ENCODE data around the gene BRINP1. TPM values are rescaled to one million over a fixed set of nuclear protein-coding genes. Genes with fewer than 3 reads are reported as not detected.

Gene BRINP1
- total RNA-seq, 1 donor from 2014 or later, result 11.4 TPM

DNA sequence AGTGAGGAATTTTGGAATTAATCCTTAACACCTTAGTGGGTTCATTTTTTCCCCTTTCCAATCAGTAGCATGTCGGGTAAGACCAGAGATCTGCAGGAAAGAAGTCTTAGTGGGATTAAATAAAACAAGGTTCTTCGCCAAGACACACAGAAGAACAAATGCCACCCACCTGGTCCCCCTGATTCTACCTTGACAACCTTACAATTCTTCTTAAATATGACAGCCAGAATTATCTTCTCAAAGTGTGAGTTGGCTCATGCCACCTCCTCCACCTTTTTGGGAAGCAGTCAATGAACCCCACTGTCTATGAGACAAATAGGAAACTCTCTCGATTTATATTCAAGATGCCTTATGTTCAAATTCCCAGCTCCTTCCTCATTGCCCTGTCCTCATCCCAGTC is 105.1 kb downstream of the BRINP1 start:
- TF ChIP-seq, protein P1, sequence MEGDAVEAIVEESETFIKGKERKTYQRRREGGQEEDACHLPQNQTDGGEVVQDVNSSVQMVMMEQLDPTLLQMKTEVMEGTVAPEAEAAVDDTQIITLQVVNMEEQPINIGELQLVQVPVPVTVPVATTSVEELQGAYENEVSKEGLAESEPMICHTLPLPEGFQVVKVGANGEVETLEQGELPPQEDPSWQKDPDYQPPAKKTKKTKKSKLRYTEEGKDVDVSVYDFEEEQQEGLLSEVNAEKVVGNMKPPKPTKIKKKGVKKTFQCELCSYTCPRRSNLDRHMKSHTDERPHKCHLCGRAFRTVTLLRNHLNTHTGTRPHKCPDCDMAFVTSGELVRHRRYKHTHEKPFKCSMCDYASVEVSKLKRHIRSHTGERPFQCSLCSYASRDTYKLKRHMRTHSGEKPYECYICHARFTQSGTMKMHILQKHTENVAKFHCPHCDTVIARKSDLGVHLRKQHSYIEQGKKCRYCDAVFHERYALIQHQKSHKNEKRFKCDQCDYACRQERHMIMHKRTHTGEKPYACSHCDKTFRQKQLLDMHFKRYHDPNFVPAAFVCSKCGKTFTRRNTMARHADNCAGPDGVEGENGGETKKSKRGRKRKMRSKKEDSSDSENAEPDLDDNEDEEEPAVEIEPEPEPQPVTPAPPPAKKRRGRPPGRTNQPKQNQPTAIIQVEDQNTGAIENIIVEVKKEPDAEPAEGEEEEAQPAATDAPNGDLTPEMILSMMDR (conservative IDR thresholded peaks at IDR 0.05), result no peak
- DNase-seq (ENCODE audit: extremely low spot score, unreplicated experiment), result no peak
- H3K4me1 Mint-ChIP-seq (ENCODE audit: unreplicated experiment), result peaks cover 2% of the 10 kb centered on the region
- no peak overlapping the region for H3K4me3 Mint-ChIP-seq
- H3K9me3 Mint-ChIP-seq, result no peaks in the 10 kb centered on the region
- no peaks in the 10 kb centered on the region for H3K27me3 Mint-ChIP-seq
- no peaks in the 10 kb centered on the region for H3K36me3 Mint-ChIP-seq
- H3K27ac Mint-ChIP-seq, result no peak overlapping the region

DNA sequence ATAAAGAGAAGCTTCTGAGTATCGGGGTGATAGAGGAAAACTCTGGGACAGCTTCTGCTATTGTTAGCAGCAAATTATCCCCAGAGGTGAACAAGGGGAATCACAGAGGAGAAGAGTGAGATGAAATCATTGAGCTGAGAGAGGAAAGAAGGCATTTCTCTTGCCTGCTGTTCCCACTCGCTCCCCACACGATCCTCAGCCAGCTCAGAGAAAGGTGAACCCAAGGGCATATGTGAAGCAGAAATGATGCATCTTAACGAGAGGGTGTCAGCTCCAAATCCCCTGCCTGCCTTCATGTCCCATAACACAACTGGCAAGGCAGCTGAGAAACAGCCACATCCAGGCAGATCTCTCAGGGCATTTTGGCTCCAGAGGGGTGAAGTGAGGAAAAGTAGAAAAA is 111.6 kb downstream of the BRINP1 start:
- no peaks in the 10 kb centered on the region for H3K27me3 Mint-ChIP-seq
- H3K36me3 Mint-ChIP-seq, result no peaks in the 10 kb centered on the region
- no peaks in the 10 kb centered on the region for H3K9me3 Mint-ChIP-seq
- peaks cover 5% of the 10 kb centered on the region for H3K4me1 Mint-ChIP-seq (ENCODE audit: unreplicated experiment)
- TF ChIP-seq, protein P1 (conservative IDR thresholded peaks at IDR 0.05), result no peak
- DNase-seq (ENCODE audit: extremely low spot score, unreplicated experiment), result no peak
- no peak overlapping the region for H3K27ac Mint-ChIP-seq
- H3K4me3 Mint-ChIP-seq, result no peak overlapping the region

DNA sequence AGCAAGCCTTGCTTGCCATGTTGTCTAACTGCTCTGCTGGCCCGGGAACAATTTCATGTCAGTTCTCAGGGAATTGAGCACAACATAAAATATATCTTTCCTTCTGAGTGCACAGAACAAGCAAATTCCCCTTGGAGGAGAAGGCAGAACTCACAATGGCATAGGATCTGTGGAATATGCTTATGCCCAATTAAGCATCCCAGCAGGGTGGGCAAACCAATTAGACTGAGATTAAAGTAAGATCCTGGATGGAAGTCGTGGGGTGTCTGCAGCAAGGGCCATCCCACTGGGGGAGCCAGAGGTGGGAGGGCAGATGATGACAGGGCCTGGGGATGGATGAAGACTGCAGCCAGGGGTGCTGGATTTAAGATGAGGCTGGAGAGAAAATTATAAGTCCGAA is 114.1 kb downstream of the BRINP1 start:
- no peak for DNase-seq (ENCODE audit: extremely low spot score, unreplicated experiment)
- Mint-ChIP-seq H3K36me3 (no peaks in the 10 kb centered on the region), H3K27ac (no peak overlapping the region), H3K9me3 (no peaks in the 10 kb centered on the region), H3K4me3 (no peak overlapping the region), H3K4me1 (ENCODE audit: unreplicated experiment) (peaks cover 5% of the 10 kb centered on the region), H3K27me3 (no peaks in the 10 kb centered on the region)
- TF ChIP-seq, protein P1 (conservative IDR thresholded peaks at IDR 0.05), result no peak

DNA sequence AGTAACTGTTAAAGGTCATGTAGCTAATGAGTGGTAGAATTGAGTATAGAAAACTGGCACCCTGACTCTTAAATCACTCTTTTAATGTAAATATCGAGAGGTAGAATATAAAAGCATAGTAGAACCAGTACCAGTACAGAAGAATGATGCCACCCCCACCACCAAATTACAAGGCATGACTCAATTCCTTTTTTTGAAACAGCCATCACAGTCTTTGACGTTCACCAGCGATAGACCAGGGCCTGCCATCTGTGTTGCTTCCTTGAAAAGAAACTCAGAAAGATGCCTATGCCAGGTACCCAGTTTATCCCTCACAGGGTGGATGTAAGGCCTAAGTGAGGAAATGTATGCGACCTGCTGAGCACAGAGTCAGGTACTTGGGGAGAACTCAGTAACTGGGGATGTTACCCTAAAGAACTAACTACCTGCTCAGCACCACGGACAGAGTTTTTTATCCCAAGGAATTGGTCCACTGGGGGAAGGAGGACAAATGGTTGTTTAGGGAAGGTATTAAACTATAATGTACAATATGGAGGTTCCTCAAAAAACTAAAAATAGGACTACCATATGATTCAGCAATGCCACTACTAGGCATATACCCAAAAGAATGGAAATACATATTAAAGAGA is 116.5 kb downstream of the BRINP1 start:
- DNase-seq (ENCODE audit: extremely low spot score, unreplicated experiment), result no peak
- Mint-ChIP-seq H3K36me3 (peaks cover 7% of the 10 kb centered on the region), H3K4me3 (no peak overlapping the region), H3K9me3 (no peaks in the 10 kb centered on the region), H3K4me1 (ENCODE audit: unreplicated experiment) (peaks cover 5% of the 10 kb centered on the region), H3K27ac (no peak overlapping the region), H3K27me3 (no peaks in the 10 kb centered on the region)
- TF ChIP-seq, protein P1 (conservative IDR thresholded peaks at IDR 0.05), result no peak

DNA sequence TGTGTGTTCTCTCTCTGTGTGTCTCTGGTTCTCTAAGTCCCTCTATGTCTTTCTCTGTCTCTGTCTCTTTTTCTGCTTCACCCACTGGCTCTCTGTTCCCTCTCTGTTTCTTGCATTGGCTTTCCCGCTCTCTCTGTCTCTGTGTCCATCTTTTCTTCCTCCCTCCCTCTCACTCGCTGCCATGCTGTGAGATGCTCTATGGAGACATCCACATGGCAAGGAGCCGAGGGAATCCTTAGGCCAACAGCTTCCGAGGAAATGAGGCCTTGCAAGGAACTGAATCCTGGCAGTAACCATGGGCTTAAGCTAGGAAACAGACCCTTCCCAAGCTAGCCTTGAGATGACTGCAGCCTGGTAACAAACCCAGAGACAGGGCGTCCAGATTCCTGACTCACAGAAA is 117.3 kb downstream of the BRINP1 start:
- no peak for DNase-seq (ENCODE audit: extremely low spot score, unreplicated experiment)
- Mint-ChIP-seq H3K4me3 (no peak overlapping the region), H3K4me1 (ENCODE audit: unreplicated experiment) (no peaks in the 10 kb centered on the region), H3K27ac (no peak overlapping the region), H3K27me3 (no peaks in the 10 kb centered on the region), H3K36me3 (peaks cover 8% of the 10 kb centered on the region), H3K9me3 (no peaks in the 10 kb centered on the region)
- TF ChIP-seq, protein P1 (conservative IDR thresholded peaks at IDR 0.05), result no peak

DNA sequence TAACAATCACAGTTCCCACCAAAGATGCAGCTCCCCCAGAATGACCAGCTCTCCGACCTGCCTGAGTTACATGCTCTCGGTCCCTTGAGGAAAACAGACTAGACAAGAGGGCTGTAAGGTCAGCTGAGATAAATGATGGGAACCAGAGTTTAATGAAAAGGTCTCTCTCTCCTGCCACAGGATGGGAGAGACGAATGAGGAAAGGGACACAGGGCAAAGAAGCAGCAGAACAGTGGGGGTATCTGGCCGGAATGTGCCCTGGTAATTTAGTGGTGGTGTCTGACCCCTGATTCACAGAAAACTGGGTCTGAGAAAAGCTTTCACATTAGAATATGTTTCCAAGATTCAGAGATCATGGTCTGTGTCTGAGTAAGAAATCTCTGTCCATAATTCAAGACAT is 118.5 kb downstream of the BRINP1 start:
- H3K27ac Mint-ChIP-seq, result no peak overlapping the region
- peaks cover 8% of the 10 kb centered on the region for H3K36me3 Mint-ChIP-seq
- TF ChIP-seq, protein P1 (conservative IDR thresholded peaks at IDR 0.05), result no peak
- no peak overlapping the region for H3K4me3 Mint-ChIP-seq
- no peaks in the 10 kb centered on the region for H3K4me1 Mint-ChIP-seq (ENCODE audit: unreplicated experiment)
- no peaks in the 10 kb centered on the region for H3K9me3 Mint-ChIP-seq
- DNase-seq (ENCODE audit: extremely low spot score, unreplicated experiment), result no peak
- H3K27me3 Mint-ChIP-seq, result no peaks in the 10 kb centered on the region

Data from type B pancreatic cell (in vitro differentiated cells).